HL-60 (cell line): ENCODE data around the gene TTLL7.

Experiments used
- CTCF ChIP-seq: IDR thresholded peaks from one replicate; pipeline ENCODE4 v1.5.1; 2011; ENCODE audit warnings: low read length, control low read depth, inconsistent platforms; ENCODE audit not compliant: insufficient read depth
- GABPA ChIP-seq: IDR thresholded peaks from 2 replicates; pipeline ENCODE4 v1.6.1; 2012; ENCODE audit warnings: low read depth
- POLR2AphosphoS5 ChIP-seq: IDR thresholded peaks from 2 replicates; pipeline ENCODE4 v1.6.1; 2012; ENCODE audit warnings: low read depth
- REST ChIP-seq: IDR thresholded peaks from 2 replicates; pipeline ENCODE4 v1.6.1; 2012; ENCODE audit warnings: low read depth; ENCODE audit not compliant: insufficient replicate concordance
- SPI1 ChIP-seq: IDR thresholded peaks from 2 replicates; pipeline ENCODE4 v1.6.1; 2012; ENCODE audit warnings: low read depth, mild to moderate bottlenecking, borderline replicate concordance

GRCh38 chr1:83910461-83910860, 88.5 kb downstream of the TTLL7 start:
- TF ChIP-seq CTCF (no peak), POLR2AphosphoS5 (no peak), REST (no peak), GABPA (no peak), SPI1 (no peak)
